ENCODE data around the gene GCN1.
"Not testable (repeated sequence)": the region's sequence is repeated elsewhere in the genome, so short reads cannot be mapped to it uniquely, and the experiment has no call there.

The GCN1 gene

DNA sequence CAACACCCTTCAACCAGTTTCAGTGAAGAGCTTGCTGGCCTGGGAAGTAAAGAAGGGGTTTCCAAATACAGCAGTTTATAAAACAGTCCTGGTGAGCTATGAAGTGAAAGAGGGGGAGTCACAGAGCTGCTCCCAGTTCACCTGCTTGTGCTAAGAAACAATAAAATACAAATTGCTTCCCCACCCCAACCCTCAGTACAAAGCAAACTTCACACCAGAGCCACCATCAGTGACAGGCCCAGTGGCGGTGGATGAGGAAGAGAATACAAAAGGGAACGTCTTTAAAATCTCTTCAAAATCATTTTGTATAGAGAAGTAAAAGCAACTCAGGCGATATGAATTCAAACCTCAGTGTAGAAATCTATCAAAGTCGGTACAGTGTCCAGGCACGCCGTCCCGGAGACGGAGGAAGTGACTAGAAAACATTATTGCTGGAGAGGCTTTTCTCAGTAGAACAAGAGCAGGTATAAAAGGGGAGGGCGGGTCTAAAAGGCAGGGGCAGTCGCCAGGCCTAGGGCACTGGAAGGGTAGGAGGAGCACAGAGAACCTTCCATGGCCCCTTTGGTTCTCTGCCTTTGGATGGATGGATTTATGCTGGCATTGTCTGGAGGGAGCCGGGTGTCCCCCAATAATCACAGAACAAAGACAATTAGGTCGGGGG lies 16.9 kb upstream of the GCN1 start:
- Histone ChIP-seq H3K9me3 (ENCODE audit: control insufficient read depth in 2 of 2, low read length in 2 of 2) (no peaks in the 10 kb centered on the region), H3K27me3 (ENCODE audit: control insufficient read depth in 1 of 2, insufficient read depth in 2 of 2, low read length in 2 of 2) (no peaks in the 10 kb centered on the region), H3K9ac (ENCODE audit: low read length in 2 of 2) (no peak overlapping the region), H3K36me3 (ENCODE audit: control insufficient read depth in 2 of 2, insufficient read depth in 2 of 2, low read length in 2 of 2) (peaks cover 37 to 39% of the 10 kb centered on the region in 2 donors), H3K27ac (ENCODE audit: low read length) (no peak overlapping the region), H3K4me3 (ENCODE audit: low read length in 2 of 2) (no peak overlapping the region), H3K4me1 (ENCODE audit: control insufficient read depth, insufficient read depth, low read length) (no peaks in the 10 kb centered on the region)

DNA sequence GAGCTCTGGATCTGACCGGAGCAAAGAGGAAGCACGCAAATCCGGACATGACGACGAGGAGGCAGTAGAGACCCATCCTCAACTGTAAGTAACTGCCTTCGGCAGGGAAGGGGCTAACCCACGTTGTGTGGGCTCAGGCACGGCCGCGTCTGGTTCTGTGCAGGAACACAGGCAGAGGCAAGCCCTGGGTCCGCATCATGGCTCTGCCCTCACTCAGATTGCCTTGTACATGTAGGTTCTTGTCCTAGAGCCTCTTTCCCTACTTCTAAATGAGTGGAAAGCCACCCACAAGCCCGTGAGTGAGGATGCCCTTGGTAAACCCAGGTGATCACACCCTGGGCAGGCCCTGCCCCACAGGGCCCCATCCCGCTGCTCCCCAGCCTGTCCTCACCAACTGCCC lies 15.3 kb upstream of the GCN1 start:
- Histone ChIP-seq H3K9ac (ENCODE audit: low read length in 2 of 2) (no peak overlapping the region), H3K4me3 (ENCODE audit: low read length in 2 of 2) (no peak overlapping the region), H3K27me3 (ENCODE audit: control insufficient read depth in 1 of 2, insufficient read depth in 2 of 2, low read length in 2 of 2) (no peaks in the 10 kb centered on the region), H3K4me1 (ENCODE audit: control insufficient read depth, insufficient read depth, low read length) (no peaks in the 10 kb centered on the region), H3K27ac (ENCODE audit: low read length) (no peak overlapping the region), H3K36me3 (ENCODE audit: control insufficient read depth in 2 of 2, insufficient read depth in 2 of 2, low read length in 2 of 2) (peaks cover 28 to 37% of the 10 kb centered on the region in 2 donors), H3K9me3 (ENCODE audit: control insufficient read depth in 2 of 2, low read length in 2 of 2) (no peaks in the 10 kb centered on the region)

DNA sequence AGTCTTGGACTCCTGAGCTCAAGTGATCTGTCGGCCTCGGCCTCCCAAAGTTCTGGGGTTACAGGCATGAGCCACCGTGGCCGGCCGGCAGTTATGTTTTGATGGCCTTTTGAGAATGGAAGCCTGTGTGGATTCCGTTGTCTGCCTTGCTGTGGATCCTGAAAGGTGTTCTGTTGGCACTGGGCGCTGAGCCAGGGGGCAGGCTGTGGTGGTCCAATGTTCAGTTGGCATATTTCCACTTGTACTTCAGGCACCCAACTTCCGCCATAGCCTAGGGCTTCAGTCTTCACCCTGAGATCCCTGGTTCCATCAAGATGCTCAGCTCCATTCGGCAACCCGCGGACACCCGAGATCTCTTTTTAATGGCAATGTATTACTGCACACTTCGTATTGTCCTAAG lies 12.7 kb upstream of the GCN1 start:
- Histone ChIP-seq H3K9ac (ENCODE audit: low read length in 2 of 2) (no peak overlapping the region), H3K27ac (ENCODE audit: low read length) (no peak overlapping the region), H3K9me3 (ENCODE audit: control insufficient read depth in 2 of 2, low read length in 2 of 2) (no peaks in the 10 kb centered on the region)

GRCh38 chr12:120206781-120207180 lies 12.3 kb upstream of the GCN1 start:
- not testable (repeated sequence) for H3K4me1 ChIP-seq (ENCODE audit: control insufficient read depth, insufficient read depth, low read length); H3K9ac ChIP-seq (ENCODE audit: low read length in 2 of 2); H3K27ac ChIP-seq (ENCODE audit: low read length); H3K9me3 ChIP-seq (ENCODE audit: control insufficient read depth in 2 of 2, low read length in 2 of 2); H3K27me3 ChIP-seq (ENCODE audit: control insufficient read depth in 1 of 2, insufficient read depth in 2 of 2, low read length in 2 of 2); H3K4me3 ChIP-seq (ENCODE audit: low read length in 2 of 2)
- H3K36me3 ChIP-seq (ENCODE audit: control insufficient read depth in 2 of 2, insufficient read depth in 2 of 2, low read length in 2 of 2) = peaks cover 10 to 13% of the 10 kb centered on the region in 2 donors

More for the DNA sequence above, 12.7 kb upstream of the GCN1 start:
- H3K4me1 ChIP-seq (ENCODE audit: control insufficient read depth, insufficient read depth, low read length) = no peaks in the 10 kb centered on the region
- no peaks in the 10 kb centered on the region for H3K27me3 ChIP-seq (ENCODE audit: control insufficient read depth in 1 of 2, insufficient read depth in 2 of 2, low read length in 2 of 2)
- peaks cover 15 to 17% of the 10 kb centered on the region in 2 donors for H3K36me3 ChIP-seq (ENCODE audit: control insufficient read depth in 2 of 2, insufficient read depth in 2 of 2, low read length in 2 of 2)
- no peak overlapping the region for H3K4me3 ChIP-seq (ENCODE audit: low read length in 2 of 2)

DNA sequence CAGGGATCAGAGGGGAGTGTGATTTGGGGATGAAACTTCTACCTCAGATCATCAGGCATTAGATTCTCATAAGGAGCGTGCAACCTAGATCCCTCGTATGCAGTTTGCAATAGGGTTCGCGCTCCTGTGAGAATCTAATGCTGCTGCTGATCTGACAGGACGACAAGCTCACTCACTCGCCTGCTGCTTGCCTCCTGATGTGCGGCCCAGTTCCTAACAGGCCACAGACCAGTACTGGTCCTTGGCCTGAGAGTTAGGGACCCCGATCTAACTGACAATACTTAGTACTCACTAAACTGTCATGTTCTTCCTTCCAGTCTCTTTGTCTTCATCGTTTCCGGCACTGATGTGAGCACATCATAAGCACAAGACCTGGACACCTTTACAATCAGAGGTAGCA lies 11.7 kb upstream of the GCN1 start:
- Histone ChIP-seq H3K36me3 (ENCODE audit: control insufficient read depth in 2 of 2, insufficient read depth in 2 of 2, low read length in 2 of 2) (peaks cover 7 to 9% of the 10 kb centered on the region in 2 donors), H3K27ac (ENCODE audit: low read length) (no peak overlapping the region), H3K4me3 (ENCODE audit: low read length in 2 of 2) (no peak overlapping the region), H3K27me3 (ENCODE audit: control insufficient read depth in 1 of 2, insufficient read depth in 2 of 2, low read length in 2 of 2) (no peaks in the 10 kb centered on the region), H3K4me1 (ENCODE audit: control insufficient read depth, insufficient read depth, low read length) (no peaks in the 10 kb centered on the region), H3K9ac (ENCODE audit: low read length in 2 of 2) (no peak overlapping the region), H3K9me3 (ENCODE audit: control insufficient read depth in 2 of 2, low read length in 2 of 2) (no peaks in the 10 kb centered on the region)

DNA sequence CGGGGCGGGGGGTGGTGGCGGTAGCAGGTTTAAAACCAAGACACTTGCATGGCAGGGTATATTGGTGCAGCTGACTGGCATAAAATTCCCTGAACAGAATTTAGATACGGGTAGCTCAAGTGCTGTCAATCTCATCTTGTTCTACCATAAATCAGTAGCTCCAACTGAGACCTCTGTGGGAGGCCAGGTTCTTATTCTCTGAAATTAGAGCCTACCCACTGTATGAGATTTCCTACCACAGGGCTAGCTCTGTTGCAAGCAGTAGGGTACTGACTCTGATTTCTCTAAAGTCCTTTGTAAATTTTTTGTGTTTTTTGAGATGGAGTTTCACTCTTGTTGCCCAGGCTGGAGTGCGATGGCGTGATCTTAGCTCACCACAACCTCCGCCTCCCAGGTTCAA lies 9.7 kb upstream of the GCN1 start:
- peaks cover 13% of the 10 kb centered on the region for H3K4me1 ChIP-seq (ENCODE audit: control insufficient read depth, insufficient read depth, low read length)
- H3K36me3 ChIP-seq (ENCODE audit: control insufficient read depth in 2 of 2, insufficient read depth in 2 of 2, low read length in 2 of 2) = peaks cover 3 to 4% of the 10 kb centered on the region in 2 donors
- no peak overlapping the region for H3K9ac ChIP-seq (ENCODE audit: low read length in 2 of 2)
- no peak overlapping the region for H3K27ac ChIP-seq (ENCODE audit: low read length)
- H3K27me3 ChIP-seq (ENCODE audit: control insufficient read depth in 1 of 2, insufficient read depth in 2 of 2, low read length in 2 of 2) = no peaks in the 10 kb centered on the region
- no peak overlapping the region for H3K4me3 ChIP-seq (ENCODE audit: low read length in 2 of 2)
- H3K9me3 ChIP-seq (ENCODE audit: control insufficient read depth in 2 of 2, low read length in 2 of 2) = no peaks in the 10 kb centered on the region

DNA sequence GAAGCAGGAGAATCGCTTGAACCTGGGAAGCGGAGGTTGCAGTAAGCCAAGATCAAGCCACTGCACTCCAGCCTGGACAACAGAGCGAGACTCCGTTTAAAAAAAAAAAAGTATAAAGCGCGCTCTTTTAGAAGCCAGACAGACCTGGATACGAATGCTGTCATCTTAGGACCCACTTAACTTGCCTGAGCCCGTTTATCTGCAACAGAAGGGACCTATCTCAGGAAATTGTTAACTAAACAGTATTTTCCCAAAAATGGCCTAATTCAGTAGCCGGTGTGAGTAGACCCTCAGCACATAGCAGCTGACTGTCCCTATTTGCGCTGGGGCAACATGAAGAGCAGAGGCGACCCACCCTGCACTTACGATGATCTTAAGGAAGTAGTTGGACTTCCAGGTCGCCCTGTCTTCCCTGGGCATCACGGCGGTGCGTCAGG lies 5.9 kb upstream of the GCN1 start:
- Histone ChIP-seq H3K4me1 (ENCODE audit: control insufficient read depth, insufficient read depth, low read length) (peaks cover 20% of the 10 kb centered on the region), H3K36me3 (ENCODE audit: control insufficient read depth in 2 of 2, insufficient read depth in 2 of 2, low read length in 2 of 2) (peaks cover 17 to 32% of the 10 kb centered on the region in 2 donors), H3K9me3 (ENCODE audit: control insufficient read depth in 2 of 2, low read length in 2 of 2) (no peaks in the 10 kb centered on the region), H3K27ac (ENCODE audit: low read length) (peak overlapping the region; percentile 66), H3K9ac (ENCODE audit: low read length in 2 of 2) (peak overlapping the region; percentile 90 to 99), H3K4me3 (ENCODE audit: low read length in 2 of 2) (peak overlapping the region; percentile 96 to 99), H3K27me3 (ENCODE audit: control insufficient read depth in 1 of 2, insufficient read depth in 2 of 2, low read length in 2 of 2) (no peaks in the 10 kb centered on the region)

GRCh38 chr12:120199595-120200306 lies 5.2 kb upstream of the GCN1 start:
- Histone ChIP-seq H3K4me1 (ENCODE audit: control insufficient read depth, insufficient read depth, low read length) (peaks cover 26% of the 10 kb centered on the region), H3K36me3 (ENCODE audit: control insufficient read depth in 2 of 2, insufficient read depth in 2 of 2, low read length in 2 of 2) (peaks cover 17 to 32% of the 10 kb centered on the region in 2 donors), H3K9me3 (ENCODE audit: control insufficient read depth in 2 of 2, low read length in 2 of 2) (no peaks in the 10 kb centered on the region), H3K27ac (ENCODE audit: low read length) (peak overlapping the region; percentile 66), H3K4me3 (ENCODE audit: low read length in 2 of 2) (peak overlapping the region; percentile 96 to 99), H3K9ac (ENCODE audit: low read length in 2 of 2) (peak overlapping the region; percentile 90 to 99), H3K27me3 (ENCODE audit: control insufficient read depth in 1 of 2, insufficient read depth in 2 of 2, low read length in 2 of 2) (no peaks in the 10 kb centered on the region)

DNA sequence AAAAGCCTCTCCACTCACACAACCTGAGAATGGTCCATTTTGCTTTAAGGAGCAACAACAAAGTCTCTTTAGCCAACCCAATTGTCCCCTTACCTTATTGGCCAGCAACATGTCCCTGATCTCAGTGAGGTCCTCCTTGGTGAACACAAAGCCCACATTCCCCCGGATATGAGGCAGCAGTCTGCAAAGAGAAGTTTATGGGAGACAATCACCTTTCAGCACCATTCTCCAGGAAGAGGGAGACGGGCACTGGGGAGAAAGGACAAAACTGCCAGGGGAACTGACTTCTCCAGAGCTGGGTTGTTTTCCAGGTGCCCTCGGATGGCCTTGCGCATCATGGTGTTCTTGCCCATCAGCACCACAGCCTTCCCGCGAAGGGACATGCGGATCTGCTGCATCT lies 4.5 kb upstream of the GCN1 start:
- no peaks in the 10 kb centered on the region for H3K27me3 ChIP-seq (ENCODE audit: control insufficient read depth in 1 of 2, insufficient read depth in 2 of 2, low read length in 2 of 2)
- peak overlapping the region; percentile 90 to 99 for H3K9ac ChIP-seq (ENCODE audit: low read length in 2 of 2)
- H3K4me1 ChIP-seq (ENCODE audit: control insufficient read depth, insufficient read depth, low read length) = peaks cover 28% of the 10 kb centered on the region
- H3K27ac ChIP-seq (ENCODE audit: low read length) = peak overlapping the region; percentile 66
- H3K4me3 ChIP-seq (ENCODE audit: low read length in 2 of 2) = peak overlapping the region; percentile 96 to 99
- no peaks in the 10 kb centered on the region for H3K9me3 ChIP-seq (ENCODE audit: control insufficient read depth in 2 of 2, low read length in 2 of 2)
- peaks cover 17 to 32% of the 10 kb centered on the region in 2 donors for H3K36me3 ChIP-seq (ENCODE audit: control insufficient read depth in 2 of 2, insufficient read depth in 2 of 2, low read length in 2 of 2)

GRCh38 chr12:120197542-120197887 lies 3.0 kb upstream of the GCN1 start:
- Histone ChIP-seq H3K4me3 (ENCODE audit: low read length in 2 of 2) (no peak overlapping the region), H3K27ac (ENCODE audit: low read length) (no peak overlapping the region), H3K36me3 (ENCODE audit: control insufficient read depth in 2 of 2, insufficient read depth in 2 of 2, low read length in 2 of 2) (peaks cover 17 to 32% of the 10 kb centered on the region in 2 donors), H3K9me3 (ENCODE audit: control insufficient read depth in 2 of 2, low read length in 2 of 2) (no peaks in the 10 kb centered on the region), H3K4me1 (ENCODE audit: control insufficient read depth, insufficient read depth, low read length) (peaks cover 35% of the 10 kb centered on the region), H3K27me3 (ENCODE audit: control insufficient read depth in 1 of 2, insufficient read depth in 2 of 2, low read length in 2 of 2) (no peaks in the 10 kb centered on the region), H3K9ac (ENCODE audit: low read length in 2 of 2) (no peak overlapping the region)

Measured in stomach smooth muscle (tissue), 2 donors.